ENCODE data around the gene MIDN.

Gene MIDN

DNA sequence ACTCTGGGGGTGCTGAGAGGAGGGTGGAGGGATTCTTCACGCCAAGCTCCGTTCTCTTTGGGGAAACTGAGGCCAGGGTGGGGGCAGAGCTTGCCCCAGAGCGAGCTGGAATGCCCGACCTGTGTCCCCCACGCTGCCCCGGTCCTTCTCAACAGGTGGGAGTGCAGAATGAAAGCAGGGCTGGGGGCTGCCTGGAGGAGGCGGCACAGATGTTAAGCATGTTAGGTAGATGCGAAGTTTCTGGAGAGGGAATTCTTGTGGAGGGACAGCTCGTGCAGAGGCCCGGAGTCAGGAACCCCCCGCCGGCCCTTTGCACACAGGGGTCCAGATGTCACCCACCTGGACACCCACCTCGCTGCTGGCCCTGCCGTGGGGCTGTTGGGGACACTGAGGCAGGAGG, 46.3 kb downstream of the MIDN start:
- DNase-seq (ENCODE audit: insufficient read length, low spot score) (no peak), FAIRE-seq (no peak)
- TF ChIP-seq, protein P1, sequence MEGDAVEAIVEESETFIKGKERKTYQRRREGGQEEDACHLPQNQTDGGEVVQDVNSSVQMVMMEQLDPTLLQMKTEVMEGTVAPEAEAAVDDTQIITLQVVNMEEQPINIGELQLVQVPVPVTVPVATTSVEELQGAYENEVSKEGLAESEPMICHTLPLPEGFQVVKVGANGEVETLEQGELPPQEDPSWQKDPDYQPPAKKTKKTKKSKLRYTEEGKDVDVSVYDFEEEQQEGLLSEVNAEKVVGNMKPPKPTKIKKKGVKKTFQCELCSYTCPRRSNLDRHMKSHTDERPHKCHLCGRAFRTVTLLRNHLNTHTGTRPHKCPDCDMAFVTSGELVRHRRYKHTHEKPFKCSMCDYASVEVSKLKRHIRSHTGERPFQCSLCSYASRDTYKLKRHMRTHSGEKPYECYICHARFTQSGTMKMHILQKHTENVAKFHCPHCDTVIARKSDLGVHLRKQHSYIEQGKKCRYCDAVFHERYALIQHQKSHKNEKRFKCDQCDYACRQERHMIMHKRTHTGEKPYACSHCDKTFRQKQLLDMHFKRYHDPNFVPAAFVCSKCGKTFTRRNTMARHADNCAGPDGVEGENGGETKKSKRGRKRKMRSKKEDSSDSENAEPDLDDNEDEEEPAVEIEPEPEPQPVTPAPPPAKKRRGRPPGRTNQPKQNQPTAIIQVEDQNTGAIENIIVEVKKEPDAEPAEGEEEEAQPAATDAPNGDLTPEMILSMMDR (IDR thresholded peaks at IDR 0.05; ENCODE audit: insufficient read depth, missing control alignments), result no peak

DNA sequence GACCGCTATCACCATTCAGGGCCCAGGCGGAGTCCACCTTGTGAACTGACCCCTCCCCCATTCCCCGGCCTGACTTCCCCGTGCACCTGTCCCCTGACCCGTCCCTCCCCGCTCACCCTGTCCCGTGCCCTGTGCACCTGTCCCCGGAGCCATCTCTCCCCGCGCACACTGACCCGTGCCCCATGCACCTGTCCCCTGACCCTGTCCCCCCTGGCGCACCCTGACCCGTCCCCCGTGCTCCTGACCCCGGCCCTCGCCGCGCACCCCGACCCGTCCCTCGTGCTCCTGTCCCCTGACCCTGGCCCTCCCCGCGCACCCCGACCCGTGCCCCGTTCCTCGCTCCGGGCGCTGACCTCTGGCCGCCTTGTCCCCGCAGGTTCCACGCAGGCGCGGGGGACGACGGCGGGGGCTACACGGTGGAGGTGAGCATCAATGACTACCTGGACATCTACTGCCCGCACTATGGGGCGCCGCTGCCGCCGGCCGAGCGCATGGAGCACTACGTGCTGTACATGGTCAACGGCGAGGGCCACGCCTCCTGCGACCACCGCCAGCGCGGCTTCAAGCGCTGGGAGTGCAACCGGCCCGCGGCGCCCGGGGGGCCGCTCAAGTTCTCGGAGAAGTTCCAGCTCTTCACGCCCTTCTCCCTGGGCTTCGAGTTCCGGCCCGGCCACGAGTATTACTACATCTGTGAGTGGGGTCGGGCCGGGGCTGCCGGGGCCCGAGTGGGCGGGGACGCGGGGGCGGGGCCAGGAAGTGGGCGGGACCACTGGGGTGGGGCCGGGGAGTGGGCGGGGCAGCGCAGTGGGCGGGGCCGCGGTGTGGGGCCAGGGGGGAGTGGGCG, 47.0 kb downstream of the MIDN start:
- no peak for DNase-seq (ENCODE audit: insufficient read length, low spot score)
- TF ChIP-seq, protein P1 (IDR thresholded peaks at IDR 0.05; ENCODE audit: insufficient read depth, missing control alignments), result no peak
- no peak for FAIRE-seq

DNA sequence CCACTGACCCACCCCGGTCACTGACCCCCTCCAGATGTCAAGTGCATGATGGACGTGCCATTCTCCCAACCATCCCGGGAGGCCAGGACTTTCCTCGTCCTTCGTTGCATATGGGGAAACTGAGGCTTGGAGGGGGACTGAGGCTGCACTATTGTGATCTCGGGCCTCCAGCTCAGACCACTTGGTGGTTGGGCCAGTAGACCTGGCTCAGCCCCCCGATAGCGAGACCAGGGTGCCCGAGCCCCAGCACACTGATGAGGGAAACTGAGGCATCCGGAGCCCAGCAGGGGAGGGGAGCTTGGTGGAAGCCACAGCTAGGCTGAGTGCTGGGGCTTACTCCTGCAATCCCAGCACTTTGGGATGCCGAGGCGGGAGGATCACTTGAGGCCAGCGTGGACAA, 47.7 kb downstream of the MIDN start:
- TF ChIP-seq, protein P1 (IDR thresholded peaks at IDR 0.05; ENCODE audit: insufficient read depth, missing control alignments), result no peak
- FAIRE-seq (no peak), DNase-seq (ENCODE audit: insufficient read length, low spot score) (no peak)

DNA sequence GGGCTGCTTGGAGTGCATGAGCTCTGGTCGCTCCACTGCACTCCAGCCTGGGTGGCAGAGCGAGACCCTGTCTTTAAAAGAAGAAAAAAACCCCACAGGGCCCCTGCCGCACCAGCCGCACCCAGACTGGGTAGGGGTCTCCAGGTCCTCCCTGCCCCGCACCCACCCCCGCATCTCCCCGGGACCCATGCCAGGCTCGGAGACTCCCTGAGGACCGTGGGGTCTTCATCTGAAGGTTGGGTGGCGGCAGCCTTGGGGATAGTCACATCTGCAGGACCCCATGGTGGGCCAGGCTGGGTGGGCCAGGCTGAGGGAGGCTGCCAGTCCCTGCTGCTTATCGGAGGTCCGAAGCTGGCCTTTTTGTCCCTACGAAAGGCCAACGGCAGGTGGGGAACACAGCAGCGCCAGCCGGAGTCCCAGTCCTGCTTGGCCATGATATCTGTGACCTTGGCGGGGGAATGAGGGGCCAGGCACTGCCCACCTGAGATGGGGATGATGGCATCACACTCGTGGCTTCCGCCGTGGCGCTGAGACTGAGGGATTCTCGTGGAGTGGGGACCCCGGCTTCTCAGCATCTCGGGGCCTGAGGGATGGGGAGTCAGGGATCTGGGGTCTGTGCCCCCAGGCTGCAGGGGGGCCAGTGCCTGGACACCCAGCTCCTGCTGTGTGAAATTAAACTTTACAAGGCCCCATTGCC, 48.3 kb downstream of the MIDN start:
- TF ChIP-seq, protein P1 (IDR thresholded peaks at IDR 0.05; ENCODE audit: insufficient read depth, missing control alignments), result no peak
- DNase-seq (ENCODE audit: insufficient read length, low spot score) (no peak), FAIRE-seq (no peak)

DNA sequence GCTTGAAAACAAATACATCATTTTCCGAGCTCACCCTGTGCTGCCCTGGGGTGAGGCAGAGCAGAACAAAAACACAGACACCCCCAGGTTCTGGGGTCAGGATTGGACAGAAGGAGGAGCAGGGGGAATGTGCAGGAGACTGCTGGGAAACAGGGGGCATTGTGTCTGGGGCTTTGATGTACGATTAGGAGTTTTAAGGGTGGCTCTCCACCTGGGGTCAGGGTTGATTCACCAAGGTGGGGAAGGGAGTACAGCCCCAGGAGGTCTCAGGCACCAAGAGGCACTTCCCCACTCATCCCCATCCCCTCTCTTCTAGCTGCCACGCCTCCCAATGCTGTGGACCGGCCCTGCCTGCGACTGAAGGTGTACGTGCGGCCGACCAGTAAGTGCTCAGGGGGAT, 49.9 kb downstream of the MIDN start:
- DNase-seq (ENCODE audit: insufficient read length, low spot score) (no peak), FAIRE-seq (no peak)
- TF ChIP-seq, protein P1 (IDR thresholded peaks at IDR 0.05; ENCODE audit: insufficient read depth, missing control alignments), result no peak

DNA sequence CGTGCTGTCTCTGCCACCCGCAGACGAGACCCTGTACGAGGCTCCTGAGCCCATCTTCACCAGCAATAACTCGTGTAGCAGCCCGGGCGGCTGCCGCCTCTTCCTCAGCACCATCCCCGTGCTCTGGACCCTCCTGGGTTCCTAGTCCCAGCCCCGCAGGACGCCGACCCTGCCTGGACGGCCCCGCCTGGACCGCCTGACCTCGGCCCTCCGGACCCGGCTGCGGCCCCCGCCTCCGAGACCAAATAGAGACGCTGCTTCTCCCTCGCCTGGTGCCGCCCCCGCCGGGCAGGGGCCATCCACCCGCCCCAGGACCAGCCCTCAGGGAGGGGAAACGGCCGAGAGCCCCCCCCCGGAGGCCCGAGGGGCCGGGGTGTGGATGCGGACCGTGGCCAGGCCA, 51.4 kb downstream of the MIDN start:
- FAIRE-seq (no peak), DNase-seq (ENCODE audit: insufficient read length, low spot score) (no peak)
- TF ChIP-seq, protein P1 (IDR thresholded peaks at IDR 0.05; ENCODE audit: insufficient read depth, missing control alignments), result no peak

Data from D721Med (cell line).